Keratinocyte (primary cell): ENCODE measurements around the gene ABCA12.

Experiments used
- CTCF ChIP-seq, 3 experiments: IDR thresholded peaks in 1 of 3; conservative IDR thresholded peaks in 1 of 3; optimal IDR thresholded peaks in 1 of 3; 2 replicates in 2 of 3; 3 replicates in 1 of 3; pipeline versions ENCODE3 to v1.5.1; 2011; ENCODE audit warnings: low read length in 3 of 3, mild to moderate bottlenecking in 3 of 3, moderate library complexity in 2 of 3, control low read depth in 1 of 3, inconsistent platforms in 1 of 3; ENCODE audit not compliant: insufficient read depth in 2 of 3; ENCODE audit errors: extremely low read depth in 1 of 3
- EZH2 ChIP-seq: IDR thresholded peaks from one replicate; pipeline ENCODE4 v1.6.1; 2012; ENCODE audit warnings: inconsistent platforms, mild to moderate bottlenecking, low read length, moderate library complexity

GRCh38 chr2:215188078-215188477 lies 49.7 kb upstream of the ABCA12 start:
- TF ChIP-seq CTCF (optimal IDR thresholded peaks at IDR 0.05 in 1 of 3, IDR thresholded peaks at IDR 0.05 in 1 of 3, conservative IDR thresholded peaks at IDR 0.05 in 1 of 3; ENCODE audit: extremely low read depth in 1 of 3, insufficient read depth in 2 of 3, low read length in 3 of 3) = no peak
- TF ChIP-seq EZH2 = no peak
